SW480 (cell line): Measurements from ENCODE around the gene PI4KA.
"Not testable (repeated sequence)": the region's sequence is repeated elsewhere in the genome, so short reads cannot be mapped to it uniquely, and the experiment has no call there.

ENCODE experiments used
- DNase-seq: peaks from one replicate; pipeline ENCODE4 v3.0.0-alpha.2; 2016; ENCODE audit warnings: low spot score

The PI4KA gene

GRCh38 chr22:20775342-20775895 lies 83.2 kb downstream of the PI4KA start:
- no peak for DNase-seq

GRCh38 chr22:20774882-20775281 lies 83.7 kb downstream of the PI4KA start:
- no peak for DNase-seq

GRCh38 chr22:20773793-20774212 lies 84.8 kb downstream of the PI4KA start, which contains the start of gene SERPIND1:
SERPIND1 (plus strand) TSS chr22:20774113; CDS start chr22:20779313, 5,200 bp downstream.
- no peak for DNase-seq

- no peak for DNase-seq
These were observed 86.5 kb downstream of the PI4KA start for GRCh38 chr22:20771918-20772625.

GRCh38 chr22:20769496-20769826 lies 89.2 kb downstream of the PI4KA start:
- DNase-seq = not testable (repeated sequence)

- no peak for DNase-seq
These were observed 92.1 kb downstream of the PI4KA start for GRCh38 chr22:20766530-20766929.

- DNase-seq = no peak
These were observed 92.7 kb downstream of the PI4KA start for GRCh38 chr22:20765938-20766337.

- DNase-seq = no peak
These were observed 93.9 kb downstream of the PI4KA start for GRCh38 chr22:20764729-20765128.

GRCh38 chr22:20764471-20764720 lies 94.2 kb downstream of the PI4KA start:
- DNase-seq = no peak

GRCh38 chr22:20763630-20764470 lies 94.8 kb downstream of the PI4KA start:
- DNase-seq = no peak

GRCh38 chr22:20762233-20762796 lies 96.3 kb downstream of the PI4KA start:
- DNase-seq = no peak

- no peak for DNase-seq
These were observed 97.1 kb downstream of the PI4KA start for GRCh38 chr22:20761536-20761935.

GRCh38 chr22:20760084-20760483 lies 98.5 kb downstream of the PI4KA start:
- DNase-seq = no peak

- DNase-seq = no peak
These were observed 99.9 kb downstream of the PI4KA start for GRCh38 chr22:20758688-20759087.

GRCh38 chr22:20756846-20757245 lies 101.8 kb downstream of the PI4KA start:
- no peak for DNase-seq

- DNase-seq = no peak
These were observed 105.7 kb downstream of the PI4KA start for GRCh38 chr22:20752873-20753272.

GRCh38 chr22:20752104-20752741 lies 106.4 kb downstream of the PI4KA start:
- DNase-seq = no peak

GRCh38 chr22:20751185-20751851 lies 107.3 kb downstream of the PI4KA start:
- DNase-seq = no peak

- peak; percentile 11 for DNase-seq
These were observed 108.0 kb downstream of the PI4KA start for GRCh38 chr22:20750461-20751184.

- no peak for DNase-seq
These were observed 109.2 kb downstream of the PI4KA start for GRCh38 chr22:20749453-20749852.

GRCh38 chr22:20748731-20749428 lies 109.7 kb downstream of the PI4KA start:
- no peak for DNase-seq
